IMR-90 (cell line): ENCODE measurements around the gene OPCML. TPM values are rescaled to one million over a fixed set of nuclear protein-coding genes. Genes with fewer than 3 reads are reported as not detected.

ENCODE experiments used
- ATAC-seq: fragments of 200-7000 bp; cut with Tn5 transposase; 2 replicates; pipeline ENCODE4 v1.9.1; 2020; ENCODE audit warnings: low read depth, mild to moderate bottlenecking, moderate library complexity
- BruUV-seq: library from RNA; stranded (reverse); fragments of 400-500 nt; replicated peaks from 2 replicates; lab custom pipeline; 2021; lab: Mats Ljungman, UMichigan
- CTCF ChIA-PET: fragments of 300-600 bp; formaldehyde crosslinking; extraction: SDS; loops from one replicate; lab custom pipeline; 2021; ENCODE audit warnings: antibody characterized with exemption; lab: Yijun Ruan, JAX
- POLR2A ChIA-PET: fragments of 300-600 bp; sonication (Branson Sonifier 250); formaldehyde crosslinking; loops from one replicate; lab custom pipeline; 2022; ENCODE audit warnings: antibody characterized with exemption; ENCODE audit not compliant: unreplicated experiment; lab: Charles Lee
- DNase-seq: peaks from one replicate; pipeline ENCODE4 v3.0.0; 2013
- H2AFZ ChIP-seq: replicated peaks from 2 replicates; pipeline ENCODE3; 2013; ENCODE audit warnings: low read length, mild to moderate bottlenecking; ENCODE audit not compliant: poor library complexity
- H2AK5ac ChIP-seq: 2 replicates; pipeline ENCODE4 v1.6.1; 2013; ENCODE audit warnings: low read depth, low read length, inconsistent platforms
- H2AK9ac ChIP-seq: replicated peaks from 2 replicates; pipeline ENCODE3; 2013; ENCODE audit warnings: mild to moderate bottlenecking, low read depth, low read length, moderate library complexity; ENCODE audit not compliant: poor library complexity
- H2BK120ac ChIP-seq: 2 replicates; pipeline ENCODE4 v1.6.1; 2013; ENCODE audit warnings: low read depth, low read length, inconsistent platforms
- H2BK15ac ChIP-seq: 3 replicates; pipeline ENCODE4 v1.6.1; 2013; ENCODE audit warnings: low read depth, low read length, inconsistent platforms
- H2BK20ac ChIP-seq: 2 replicates; pipeline ENCODE4 v1.6.1; 2013; ENCODE audit warnings: low read depth, mild to moderate bottlenecking, inconsistent platforms, low read length, moderate library complexity
- H2BK5ac ChIP-seq: 2 replicates; pipeline ENCODE4 v1.6.1; 2013; ENCODE audit warnings: mild to moderate bottlenecking, low read depth, low read length, inconsistent platforms; ENCODE audit not compliant: poor library complexity, severe bottlenecking
- H3K14ac ChIP-seq: replicated peaks from 2 replicates; pipeline ENCODE4 v1.6.1; 2013; ENCODE audit warnings: low read depth, low read length, inconsistent platforms
- H3K18ac ChIP-seq: 2 replicates; pipeline ENCODE4 v1.6.1; 2013; ENCODE audit warnings: low read depth, low read length, control low read depth
- H3K23ac ChIP-seq: 2 replicates; pipeline ENCODE4 v1.6.1; 2013; ENCODE audit warnings: low read depth, low read length, inconsistent platforms
- H3K27ac ChIP-seq: 2 replicates; pipeline ENCODE4 v1.5.1; 2013; ENCODE audit warnings: mild to moderate bottlenecking, control low read depth, low read length; ENCODE audit not compliant: insufficient read depth
- H3K27me3 ChIP-seq: 2 replicates; pipeline ENCODE4 v1.6.1; 2013; ENCODE audit warnings: low read length; ENCODE audit not compliant: control insufficient read depth, insufficient read depth
- H3K36me3 ChIP-seq: 2 replicates; pipeline ENCODE4 v1.6.1; 2013; ENCODE audit warnings: low read length, mixed read lengths; ENCODE audit not compliant: control insufficient read depth, insufficient read depth
- H3K4ac ChIP-seq: 2 replicates; pipeline ENCODE4 v1.6.1; 2013; ENCODE audit warnings: low read depth, low read length, inconsistent platforms
- H3K4me1 ChIP-seq: 2 replicates; pipeline ENCODE4 v1.6.1; 2013; ENCODE audit warnings: low read length, mixed read lengths; ENCODE audit not compliant: control insufficient read depth, insufficient read depth
- H3K4me2 ChIP-seq: 2 replicates; pipeline ENCODE4 v1.6.1; 2013; ENCODE audit warnings: low read depth, mild to moderate bottlenecking, control low read depth, low read length, moderate library complexity
- H3K4me3 ChIP-seq: 2 replicates; pipeline ENCODE4 v1.5.1; 2013; ENCODE audit warnings: low read depth, mild to moderate bottlenecking, control low read depth, low read length, moderate library complexity; ENCODE audit not compliant: insufficient read depth
- H3K56ac ChIP-seq: 2 replicates; pipeline ENCODE4 v1.6.1; 2013; ENCODE audit warnings: low read length, inconsistent platforms; ENCODE audit not compliant: insufficient read depth; ENCODE audit errors: extremely low read depth
- H3K79me1 ChIP-seq, 2 experiments: 2 replicates each; pipeline ENCODE4 v1.6.1; 2013; ENCODE audit warnings: low read length in 2 of 2, inconsistent platforms in 1 of 2, low read depth in 1 of 2
- H3K9ac ChIP-seq: 2 replicates; pipeline ENCODE4 v1.6.1; 2013; ENCODE audit warnings: low read depth, low read length, control low read depth
- H3K9me1 ChIP-seq: 2 replicates; pipeline ENCODE4 v1.6.1; 2013; ENCODE audit warnings: low read length, inconsistent platforms; ENCODE audit not compliant: insufficient read depth
- H3K9me3 ChIP-seq: 2 replicates; pipeline ENCODE4 v1.6.1; 2013; ENCODE audit warnings: low read length; ENCODE audit not compliant: control insufficient read depth, insufficient read depth
- H4K20me1 ChIP-seq: 2 replicates; pipeline ENCODE4 v1.6.1; 2013; ENCODE audit warnings: low read length, inconsistent platforms; ENCODE audit not compliant: insufficient read depth
- H4K5ac ChIP-seq: 2 replicates; pipeline ENCODE4 v1.6.1; 2013; ENCODE audit warnings: mild to moderate bottlenecking, low read depth, low read length, control low read depth
- H4K8ac ChIP-seq, 2 experiments: 2 replicates each; pipeline ENCODE4 v1.6.1; 2013; ENCODE audit warnings: low read depth in 2 of 2, low read length in 2 of 2, control low read depth in 1 of 2, inconsistent platforms in 1 of 2
- H4K91ac ChIP-seq: 2 replicates; pipeline ENCODE4 v1.6.1; 2013; ENCODE audit warnings: low read depth, low read length, inconsistent platforms; ENCODE audit not compliant: insufficient read depth
- BHLHE40 ChIP-seq: fragments of 150-350 bp; IDR thresholded peaks from 2 replicates; pipeline ENCODE4 v1.6.1; 2016; ENCODE audit warnings: mild to moderate bottlenecking, low read depth, low read length
- CEBPB ChIP-seq: IDR thresholded peaks from 2 replicates; pipeline ENCODE4 v1.6.1; 2012; ENCODE audit warnings: low read depth, low read length, improper control_type of control experiment
- CHD1 ChIP-seq: IDR thresholded peaks from 2 replicates; pipeline ENCODE4 v1.6.1; 2012; ENCODE audit warnings: low read depth, low read length, improper control_type of control experiment
- MAFK ChIP-seq: IDR thresholded peaks from 2 replicates; pipeline ENCODE4 v1.6.1; 2012; ENCODE audit warnings: low read depth, low read length, improper control_type of control experiment
- MAZ ChIP-seq: IDR thresholded peaks from 2 replicates; pipeline ENCODE4 v1.6.1; 2012; ENCODE audit warnings: low read depth, mild to moderate bottlenecking, low read length, improper control_type of control experiment, moderate library complexity, borderline replicate concordance
- MXI1 ChIP-seq: IDR thresholded peaks from 2 replicates; pipeline ENCODE4 v1.6.1; 2012; ENCODE audit warnings: low read depth, mild to moderate bottlenecking, low read length, moderate library complexity, borderline replicate concordance
- NFE2L2 ChIP-seq: fragments of 150-350 bp; IDR thresholded peaks from 2 replicates; pipeline ENCODE4 v1.6.1; 2016; ENCODE audit warnings: low read depth, mild to moderate bottlenecking, low read length
- RAD21 ChIP-seq: IDR thresholded peaks from 2 replicates; pipeline ENCODE4 v1.6.1; 2012; ENCODE audit warnings: low read length, improper control_type of control experiment
- RCOR1 ChIP-seq: IDR thresholded peaks from 2 replicates; pipeline ENCODE4 v1.6.1; 2012; ENCODE audit warnings: mild to moderate bottlenecking, low read length, improper control_type of control experiment; ENCODE audit not compliant: insufficient replicate concordance
- RFX5 ChIP-seq: IDR thresholded peaks from 2 replicates; pipeline ENCODE4 v1.8.0; 2012; ENCODE audit warnings: low read depth, mild to moderate bottlenecking, low read length, moderate library complexity
- SMC3 ChIP-seq: fragments of 150-350 bp; IDR thresholded peaks from 2 replicates; pipeline ENCODE4 v1.6.1; 2016; ENCODE audit warnings: low read depth, mild to moderate bottlenecking, antibody characterized with exemption, low read length, moderate library complexity
- WGBS, 2 experiments: methylation state at CpG; one replicate each; pipeline versions ENCODE4 v1.1.5 to v1.1.7; 2013; ENCODE audit warnings: missing lambda C conversion rate in 2 of 2; ENCODE audit not compliant: insufficient read length in 1 of 2; ENCODE audit errors: extremely low coverage in 2 of 2; 5-methylcytosine and 5-hydroxymethylcytosine counted together
- dilution Hi-C: fragments of 300-500 bp; cut with HindIII; formaldehyde crosslinking; loops from one replicate; pipeline ENCODE4 v1.14.3; 2018; ENCODE audit warnings: low sequenced_read_pairs; ENCODE audit not compliant: unreplicated experiment
- in situ Hi-C: fragments of 300-500 bp; cut with MboI; formaldehyde crosslinking; loops from 3 replicates; pipeline ENCODE4 v1.14.3; 2019; ENCODE audit warnings: low sequenced_read_pairs, inconsistent platforms, mixed read lengths
- intact Hi-C: fragments of 100-400 bp; cut with micrococcal nuclease; formaldehyde crosslinking; loops from 2 replicates; pipeline ENCODE4 v1.10.0; 2022
- polyA plus RNA-seq, 3 experiments: library from polyadenylated mRNA; depleted of rRNA; stranded (reverse); fragments of >200 nt; gene quantifications; 2 replicates each; pipeline ENCODE4 v1.2.3, GENCODE V29; 2012; ENCODE audit warnings: low replicate concordance in 1 of 3
- total RNA-seq: library from RNA; depleted of rRNA; stranded (reverse); fragments of >200 nt; gene quantifications from 2 replicates; pipeline ENCODE4 v1.2.3, GENCODE V29; 2012
- TF ChIP-seq, protein P1 (sequence below): fragments of 150-350 bp; IDR thresholded peaks from 2 replicates; pipeline ENCODE4 v1.6.1; 2016; ENCODE audit warnings: low read depth, mild to moderate bottlenecking, low read length, moderate library complexity, borderline replicate concordance
- TF ChIP-seq, protein P2 (sequence below): fragments of 150-350 bp; IDR thresholded peaks from 2 replicates; pipeline ENCODE4 v1.6.1; 2017; ENCODE audit warnings: mild to moderate bottlenecking, antibody characterized with exemption, low read length, low read depth
- TF ChIP-seq, protein P3 (sequence below): conservative IDR thresholded peaks from 2 replicates; pipeline ENCODE4 v1.5.1; 2012; ENCODE audit warnings: mild to moderate bottlenecking, low read depth, low read length, improper control_type of control experiment

Gene OPCML
- total and polyA plus RNA-seq, 2 of the 4 experiments (the other 2 are of a cell fraction), result under 0.01 to 2.6 TPM

DNA sequence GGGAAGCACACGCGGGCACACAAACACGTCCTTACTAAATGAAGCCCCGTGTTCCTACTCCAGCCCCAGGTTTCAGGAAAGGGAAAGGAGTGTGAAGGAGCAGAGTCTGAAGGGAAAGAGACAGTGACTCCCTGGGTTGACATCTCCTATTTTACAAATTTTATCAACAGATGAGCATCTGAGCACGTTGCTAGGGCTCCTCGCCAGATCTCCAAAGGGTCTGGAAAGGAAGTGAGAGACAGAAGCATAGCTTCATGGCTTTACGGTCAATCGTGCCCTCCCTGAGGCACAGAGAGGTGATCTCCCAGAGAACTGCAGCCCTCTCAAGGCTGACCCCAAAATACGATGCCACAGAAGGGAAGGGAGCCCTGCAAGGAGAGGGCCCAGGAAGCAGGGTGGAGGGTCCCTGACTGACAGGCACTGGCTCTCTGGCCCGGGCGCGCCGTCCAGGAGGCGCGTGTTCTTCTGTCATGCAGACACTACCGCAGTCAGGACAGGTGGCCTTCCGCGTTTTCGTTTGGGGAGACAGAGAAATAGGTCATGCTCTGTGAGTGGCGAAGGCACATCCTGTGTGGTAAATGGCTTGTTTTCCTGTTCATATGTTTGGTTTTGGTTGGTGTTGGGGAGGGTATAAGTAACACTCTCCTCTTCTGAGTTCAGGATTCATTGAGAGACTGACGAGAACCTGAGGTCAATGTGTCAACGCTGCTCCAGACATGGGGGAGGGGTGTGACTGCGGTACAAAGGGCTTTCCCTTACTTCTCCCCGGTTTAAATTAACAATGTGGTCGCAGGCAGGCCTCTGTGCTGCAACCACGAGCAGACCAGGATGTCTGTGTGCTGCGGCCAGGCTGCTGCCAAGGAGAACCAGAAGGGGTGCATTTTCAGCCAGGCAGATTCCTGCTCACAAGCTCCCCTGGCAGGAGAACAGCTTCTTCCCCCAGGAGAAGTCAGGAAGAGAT is 813.3 kb downstream of the OPCML start:
- ATAC-seq (no peak; the same call in 1 of the 2 replicates), DNase-seq (peak; percentile 8)
- Histone ChIP-seq H3K27me3 (no peaks in the 10 kb centered on the region), H2BK15ac (no peak overlapping the region), H2AK9ac (no peak overlapping the region), H4K8ac (no peak overlapping the region), H2BK5ac (no peak overlapping the region), H3K56ac (no peak overlapping the region), H4K91ac (no peak overlapping the region), H4K5ac (no peak overlapping the region), H3K4me3 (no peak overlapping the region), H3K9ac (no peak overlapping the region), H3K18ac (no peak overlapping the region), H3K4me1 (no peaks in the 10 kb centered on the region), H2BK20ac (no peak overlapping the region), H4K20me1 (no peaks in the 10 kb centered on the region), H3K27ac (no peak overlapping the region), H3K4me2 (no peak overlapping the region), H3K23ac (no peak overlapping the region), H3K79me1 (no peaks in the 10 kb centered on the region), H3K4ac (no peak overlapping the region), H2AK5ac (no peak overlapping the region), H3K14ac (no peak overlapping the region), H2BK120ac (no peak overlapping the region), H2AFZ (no peak overlapping the region), H3K9me1 (no peaks in the 10 kb centered on the region; the same call in 1 of the 2 replicates), H3K36me3 (no peaks in the 10 kb centered on the region), H3K9me3 (no peaks in the 10 kb centered on the region)
- in situ Hi-C loops (no loop called here), intact Hi-C loops (no loop called here), dilution Hi-C loops (no loop called here)
- 92% methylated on average over 6 of the region's 27 CpGs; no CpG with 5 or more reads in 1 of the 2 experiments for WGBS, 2 experiments
- no TSS peak for BruUV-seq
- POLR2A ChIA-PET, result no interaction called here
- CTCF ChIA-PET, result no interaction called here
- no peak for TF ChIP-seq NFE2L2
- TF ChIP-seq BHLHE40, result no peak
- TF ChIP-seq, protein P1, sequence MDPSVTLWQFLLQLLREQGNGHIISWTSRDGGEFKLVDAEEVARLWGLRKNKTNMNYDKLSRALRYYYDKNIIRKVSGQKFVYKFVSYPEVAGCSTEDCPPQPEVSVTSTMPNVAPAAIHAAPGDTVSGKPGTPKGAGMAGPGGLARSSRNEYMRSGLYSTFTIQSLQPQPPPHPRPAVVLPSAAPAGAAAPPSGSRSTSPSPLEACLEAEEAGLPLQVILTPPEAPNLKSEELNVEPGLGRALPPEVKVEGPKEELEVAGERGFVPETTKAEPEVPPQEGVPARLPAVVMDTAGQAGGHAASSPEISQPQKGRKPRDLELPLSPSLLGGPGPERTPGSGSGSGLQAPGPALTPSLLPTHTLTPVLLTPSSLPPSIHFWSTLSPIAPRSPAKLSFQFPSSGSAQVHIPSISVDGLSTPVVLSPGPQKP, result no peak
- TF ChIP-seq SMC3, result no peak
- no peak for TF ChIP-seq RFX5
- no peak for TF ChIP-seq CHD1
- TF ChIP-seq MAFK, result no peak
- no peak for TF ChIP-seq CEBPB
- TF ChIP-seq MAZ, result no peak
- TF ChIP-seq, protein P2, sequence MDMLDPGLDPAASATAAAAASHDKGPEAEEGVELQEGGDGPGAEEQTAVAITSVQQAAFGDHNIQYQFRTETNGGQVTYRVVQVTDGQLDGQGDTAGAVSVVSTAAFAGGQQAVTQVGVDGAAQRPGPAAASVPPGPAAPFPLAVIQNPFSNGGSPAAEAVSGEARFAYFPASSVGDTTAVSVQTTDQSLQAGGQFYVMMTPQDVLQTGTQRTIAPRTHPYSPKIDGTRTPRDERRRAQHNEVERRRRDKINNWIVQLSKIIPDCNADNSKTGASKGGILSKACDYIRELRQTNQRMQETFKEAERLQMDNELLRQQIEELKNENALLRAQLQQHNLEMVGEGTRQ, result no peak
- TF ChIP-seq, protein P3, sequence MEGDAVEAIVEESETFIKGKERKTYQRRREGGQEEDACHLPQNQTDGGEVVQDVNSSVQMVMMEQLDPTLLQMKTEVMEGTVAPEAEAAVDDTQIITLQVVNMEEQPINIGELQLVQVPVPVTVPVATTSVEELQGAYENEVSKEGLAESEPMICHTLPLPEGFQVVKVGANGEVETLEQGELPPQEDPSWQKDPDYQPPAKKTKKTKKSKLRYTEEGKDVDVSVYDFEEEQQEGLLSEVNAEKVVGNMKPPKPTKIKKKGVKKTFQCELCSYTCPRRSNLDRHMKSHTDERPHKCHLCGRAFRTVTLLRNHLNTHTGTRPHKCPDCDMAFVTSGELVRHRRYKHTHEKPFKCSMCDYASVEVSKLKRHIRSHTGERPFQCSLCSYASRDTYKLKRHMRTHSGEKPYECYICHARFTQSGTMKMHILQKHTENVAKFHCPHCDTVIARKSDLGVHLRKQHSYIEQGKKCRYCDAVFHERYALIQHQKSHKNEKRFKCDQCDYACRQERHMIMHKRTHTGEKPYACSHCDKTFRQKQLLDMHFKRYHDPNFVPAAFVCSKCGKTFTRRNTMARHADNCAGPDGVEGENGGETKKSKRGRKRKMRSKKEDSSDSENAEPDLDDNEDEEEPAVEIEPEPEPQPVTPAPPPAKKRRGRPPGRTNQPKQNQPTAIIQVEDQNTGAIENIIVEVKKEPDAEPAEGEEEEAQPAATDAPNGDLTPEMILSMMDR, result no peak
- TF ChIP-seq MXI1, result no peak
- TF ChIP-seq RCOR1, result no peak
- TF ChIP-seq RAD21, result no peak
